ENCODE results near the gene STXBP2.

The STXBP2 gene

GRCh38 chr19:7650148-7650547, 13.2 kb downstream of the STXBP2 start:
- DNase-seq (ENCODE audit: low read depth), result no peak

- peak; percentile 76 for DNase-seq (ENCODE audit: low read depth)
These were observed 15.2 kb downstream of the STXBP2 start for GRCh38 chr19:7652061-7652641.

GRCh38 chr19:7654401-7654800, 17.5 kb downstream of the STXBP2 start:
- DNase-seq (ENCODE audit: low read depth), result peak; percentile 90

- DNase-seq (ENCODE audit: low read depth), result no peak
These were observed 18.7 kb downstream of the STXBP2 start for GRCh38 chr19:7655581-7655980.

- peak; percentile 49 for DNase-seq (ENCODE audit: low read depth)
These were observed 20.3 kb downstream of the STXBP2 start for GRCh38 chr19:7657131-7657751.

GRCh38 chr19:7658219-7658686, 21.3 kb downstream of the STXBP2 start:
- DNase-seq (ENCODE audit: low read depth), result no peak

GRCh38 chr19:7661744-7662538, 25.0 kb downstream of the STXBP2 start:
- DNase-seq (ENCODE audit: low read depth), result no peak

- no peak for DNase-seq (ENCODE audit: low read depth)
These were observed 25.7 kb downstream of the STXBP2 start for GRCh38 chr19:7662657-7663056.

- DNase-seq (ENCODE audit: low read depth), result no peak
These were observed 26.8 kb downstream of the STXBP2 start for GRCh38 chr19:7663706-7664105.

- DNase-seq (ENCODE audit: low read depth), result no peak
These were observed 28.2 kb downstream of the STXBP2 start for GRCh38 chr19:7665076-7665475.

- DNase-seq (ENCODE audit: low read depth), result no peak
These were observed 31.9 kb downstream of the STXBP2 start, which contains the start of gene RETN for GRCh38 chr19:7668842-7669241. Gene RETN, plus strand, starts transcription at chr19:7669049. Its CDS starts 278 bp downstream, at chr19:7669327.

GRCh38 chr19:7669641-7670040, 32.7 kb downstream of the STXBP2 start:
- DNase-seq (ENCODE audit: low read depth), result no peak

- DNase-seq (ENCODE audit: low read depth), result no peak
These were observed 33.4 kb downstream of the STXBP2 start for GRCh38 chr19:7670150-7670783.

GRCh38 chr19:7670790-7671189, 33.9 kb downstream of the STXBP2 start:
- DNase-seq (ENCODE audit: low read depth), result no peak

- DNase-seq (ENCODE audit: low read depth), result no peak
These were observed 35.6 kb downstream of the STXBP2 start for GRCh38 chr19:7672522-7672921.

- peak; percentile 44 for DNase-seq (ENCODE audit: low read depth)
These were observed 37.4 kb downstream of the STXBP2 start for GRCh38 chr19:7674010-7675005.

- no peak for DNase-seq (ENCODE audit: low read depth)
These were observed 39.5 kb downstream of the STXBP2 start for GRCh38 chr19:7676376-7676775.

GRCh38 chr19:7676854-7677253, 39.9 kb downstream of the STXBP2 start, which contains the start of gene MCEMP1:
Gene MCEMP1, plus strand, starts transcription at chr19:7677090. Its CDS starts 31 bp downstream, at chr19:7677121.
- no peak for DNase-seq (ENCODE audit: low read depth)

GRCh38 chr19:7677669-7678311, 40.9 kb downstream of the STXBP2 start:
- no peak for DNase-seq (ENCODE audit: low read depth)

- no peak for DNase-seq (ENCODE audit: low read depth)
These were observed 42.3 kb downstream of the STXBP2 start for GRCh38 chr19:7678971-7679751.

Data from amniotic epithelial cell (primary cell).